GM12878 (cell line): ENCODE measurements around the gene NOTCH1. TPM values are rescaled to one million over a fixed set of nuclear protein-coding genes. Genes with fewer than 3 reads are reported as not detected.
A peak's percentile ranks its signal among the peaks of the same experiment; 100 is the strongest.

Experiments used
- BHLHE40 ChIP-seq, 2 experiments: fragments of 450-650 bp in 1 of 2; IDR thresholded peaks; 2 replicates each; pipeline ENCODE4 v1.6.1; 2011 to 2017; ENCODE audit warnings: low read depth in 2 of 2, borderline replicate concordance in 1 of 2, improper control_type of control experiment in 1 of 2, low read length in 1 of 2, mild to moderate bottlenecking in 1 of 2
- CBFB ChIP-seq: IDR thresholded peaks from 2 replicates; pipeline ENCODE4 v1.6.1; 2016; ENCODE audit warnings: antibody characterized with exemption, low read depth
- CREM ChIP-seq: IDR thresholded peaks from 2 replicates; pipeline ENCODE4 v1.6.1; 2014; ENCODE audit warnings: antibody characterized with exemption, low read depth
- EGR1 ChIP-seq, 2 experiments: IDR thresholded peaks; 1 replicate in 1 of 2; 2 replicates in 1 of 2; pipeline ENCODE4 v1.6.1; 2011 to 2012; ENCODE audit warnings: low read depth in 2 of 2, low read length in 2 of 2, borderline replicate concordance in 1 of 2, mild to moderate bottlenecking in 1 of 2, moderate library complexity in 1 of 2
- NBN ChIP-seq: fragments of 450-650 bp; IDR thresholded peaks from 2 replicates; pipeline ENCODE4 v1.6.1; 2016
- NFYB ChIP-seq: IDR thresholded peaks from 2 replicates; pipeline ENCODE4 v1.6.1; 2011; ENCODE audit warnings: low read depth, mild to moderate bottlenecking, low read length, improper control_type of control experiment, moderate library complexity; ENCODE audit not compliant: insufficient read depth
- NR2F1 ChIP-seq: fragments of 450-650 bp; conservative IDR thresholded peaks from 2 replicates; pipeline ENCODE4 v1.6.1; 2017; ENCODE audit warnings: mild to moderate bottlenecking
- POLR2AphosphoS5 ChIP-seq: IDR thresholded peaks from 2 replicates; pipeline ENCODE4 v1.6.1; 2011; ENCODE audit warnings: mild to moderate bottlenecking, low read length, inconsistent platforms
- RFX5 ChIP-seq: IDR thresholded peaks from 2 replicates; pipeline ENCODE4 v1.6.1; 2011; ENCODE audit warnings: low read depth, low read length, improper control_type of control experiment
- SIX5 ChIP-seq: IDR thresholded peaks from 2 replicates; pipeline ENCODE4 v1.6.1; 2011; ENCODE audit warnings: mild to moderate bottlenecking, low read depth, low read length, moderate library complexity; ENCODE audit not compliant: severe bottlenecking
- SMARCA5 ChIP-seq: fragments of 450-650 bp; IDR thresholded peaks from 2 replicates; pipeline ENCODE4 v1.6.1; 2017; ENCODE audit warnings: mild to moderate bottlenecking
- SUZ12 ChIP-seq: fragments of 200-600 bp; sonication (generic); IDR thresholded peaks from one replicate; pipeline ENCODE4 v1.6.1; 2018; ENCODE audit warnings: antibody characterized with exemption, mild to moderate bottlenecking; ENCODE audit not compliant: unreplicated experiment
- ZBTB33 ChIP-seq: fragments of 450-650 bp; IDR thresholded peaks from 2 replicates; pipeline ENCODE4 v1.6.1; 2017; ENCODE audit warnings: mild to moderate bottlenecking
- ZNF687 ChIP-seq: fragments of 450-650 bp; IDR thresholded peaks from 2 replicates; pipeline ENCODE4 v1.6.1; 2017; ENCODE audit warnings: mild to moderate bottlenecking, moderate library complexity
- polyA plus RNA-seq, 11 experiments: library from polyadenylated mRNA; depleted of rRNA in 4 of 11; unstranded in 6 of 11; stranded (reverse) in 5 of 11; fragments of >200 nt; fragmentation: Nextera tagmentation in 4 of 11; fragmentation: Illumina TruSeq in 1 of 11; extraction: Ambion mirVana in 4 of 11; extraction: Trizol in 1 of 11; gene quantifications; 1 replicate in 1 of 11; 2 replicates in 10 of 11; pipeline versions ENCODE4 v1.2.1 to v1.2.3, GENCODE V29; 2011 to 2016; ENCODE audit warnings: inconsistent platforms in 2 of 11, missing spikeins in 2 of 11, low read depth in 1 of 11
- total RNA-seq, 4 experiments: library from RNA; depleted of rRNA in 3 of 4; stranded (reverse); fragments of >200 nt in 3 of 4; fragmentation: Illumina TruSeq in 1 of 4; extraction: Trizol in 1 of 4; gene quantifications; 2 replicates each; pipeline versions ENCODE4 v1.2.1 to v1.2.3, GENCODE V29; 2013 to 2021
- TF ChIP-seq, protein P1 (sequence below): IDR thresholded peaks from 2 replicates; pipeline ENCODE4 v1.6.1; 2012; ENCODE audit warnings: low read depth, low read length, improper control_type of control experiment
- TF ChIP-seq, protein P2 (sequence below): IDR thresholded peaks from 2 replicates; pipeline ENCODE4 v1.6.1; 2012; ENCODE audit warnings: improper control_type of control experiment, low read depth, low read length; ENCODE audit not compliant: insufficient replicate concordance

Gene NOTCH1
- total and polyA plus RNA-seq, 10 of the 15 experiments (the other 5 are each of a cell fraction or from before 2014, with no cell fraction given), result 0.02 to 40.0 (median 3.7) TPM

- TF ChIP-seq, protein P1, sequence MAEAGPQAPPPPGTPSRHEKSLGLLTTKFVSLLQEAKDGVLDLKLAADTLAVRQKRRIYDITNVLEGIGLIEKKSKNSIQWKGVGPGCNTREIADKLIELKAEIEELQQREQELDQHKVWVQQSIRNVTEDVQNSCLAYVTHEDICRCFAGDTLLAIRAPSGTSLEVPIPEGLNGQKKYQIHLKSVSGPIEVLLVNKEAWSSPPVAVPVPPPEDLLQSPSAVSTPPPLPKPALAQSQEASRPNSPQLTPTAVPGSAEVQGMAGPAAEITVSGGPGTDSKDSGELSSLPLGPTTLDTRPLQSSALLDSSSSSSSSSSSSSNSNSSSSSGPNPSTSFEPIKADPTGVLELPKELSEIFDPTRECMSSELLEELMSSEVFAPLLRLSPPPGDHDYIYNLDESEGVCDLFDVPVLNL, result no peak
- TF ChIP-seq NR2F1 (no peak; the same call in 1 of the 2 replicates), ZNF687 (no peak), SMARCA5 (no peak), SIX5 (no peak), EGR1 (IDR thresholded peaks at IDR 0.05; ENCODE audit: borderline replicate concordance in 1 of 2, low read depth in 2 of 2, low read length in 2 of 2) (no peak), RFX5 (no peak), NFYB (no peak), CREM (0 out of 2 replicates have a peak, but pooled peaks have one; percentile 6), NBN (0 out of 2 replicates have a peak, but pooled peaks have one; percentile 60), ZBTB33 (no peak), SUZ12 (no peak), POLR2AphosphoS5 (no peak), CBFB (0 out of 2 replicates have a peak, but pooled peaks have one; percentile 3), BHLHE40 (IDR thresholded peaks at IDR 0.05; ENCODE audit: borderline replicate concordance in 1 of 2, low read depth in 2 of 2, low read length in 1 of 2) (peak in 1 of 2 experiments; percentile 15; a peak in 1 of 4 replicates)
- TF ChIP-seq, protein P2, sequence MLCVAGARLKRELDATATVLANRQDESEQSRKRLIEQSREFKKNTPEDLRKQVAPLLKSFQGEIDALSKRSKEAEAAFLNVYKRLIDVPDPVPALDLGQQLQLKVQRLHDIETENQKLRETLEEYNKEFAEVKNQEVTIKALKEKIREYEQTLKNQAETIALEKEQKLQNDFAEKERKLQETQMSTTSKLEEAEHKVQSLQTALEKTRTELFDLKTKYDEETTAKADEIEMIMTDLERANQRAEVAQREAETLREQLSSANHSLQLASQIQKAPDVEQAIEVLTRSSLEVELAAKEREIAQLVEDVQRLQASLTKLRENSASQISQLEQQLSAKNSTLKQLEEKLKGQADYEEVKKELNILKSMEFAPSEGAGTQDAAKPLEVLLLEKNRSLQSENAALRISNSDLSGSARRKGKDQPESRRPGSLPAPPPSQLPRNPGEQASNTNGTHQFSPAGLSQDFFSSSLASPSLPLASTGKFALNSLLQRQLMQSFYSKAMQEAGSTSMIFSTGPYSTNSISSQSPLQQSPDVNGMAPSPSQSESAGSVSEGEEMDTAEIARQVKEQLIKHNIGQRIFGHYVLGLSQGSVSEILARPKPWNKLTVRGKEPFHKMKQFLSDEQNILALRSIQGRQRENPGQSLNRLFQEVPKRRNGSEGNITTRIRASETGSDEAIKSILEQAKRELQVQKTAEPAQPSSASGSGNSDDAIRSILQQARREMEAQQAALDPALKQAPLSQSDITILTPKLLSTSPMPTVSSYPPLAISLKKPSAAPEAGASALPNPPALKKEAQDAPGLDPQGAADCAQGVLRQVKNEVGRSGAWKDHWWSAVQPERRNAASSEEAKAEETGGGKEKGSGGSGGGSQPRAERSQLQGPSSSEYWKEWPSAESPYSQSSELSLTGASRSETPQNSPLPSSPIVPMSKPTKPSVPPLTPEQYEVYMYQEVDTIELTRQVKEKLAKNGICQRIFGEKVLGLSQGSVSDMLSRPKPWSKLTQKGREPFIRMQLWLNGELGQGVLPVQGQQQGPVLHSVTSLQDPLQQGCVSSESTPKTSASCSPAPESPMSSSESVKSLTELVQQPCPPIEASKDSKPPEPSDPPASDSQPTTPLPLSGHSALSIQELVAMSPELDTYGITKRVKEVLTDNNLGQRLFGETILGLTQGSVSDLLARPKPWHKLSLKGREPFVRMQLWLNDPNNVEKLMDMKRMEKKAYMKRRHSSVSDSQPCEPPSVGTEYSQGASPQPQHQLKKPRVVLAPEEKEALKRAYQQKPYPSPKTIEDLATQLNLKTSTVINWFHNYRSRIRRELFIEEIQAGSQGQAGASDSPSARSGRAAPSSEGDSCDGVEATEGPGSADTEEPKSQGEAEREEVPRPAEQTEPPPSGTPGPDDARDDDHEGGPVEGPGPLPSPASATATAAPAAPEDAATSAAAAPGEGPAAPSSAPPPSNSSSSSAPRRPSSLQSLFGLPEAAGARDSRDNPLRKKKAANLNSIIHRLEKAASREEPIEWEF, result peak; percentile 34
Measured at GRCh38 chr9:136544548-136544963, 1.3 kb downstream of the NOTCH1 start (continued).
